ENCODE results near the gene SMIM5. TPM values are rescaled to one million over a fixed set of nuclear protein-coding genes. Genes with fewer than 3 reads are reported as not detected.
A peak's percentile ranks its signal among the peaks of the same experiment; 100 is the strongest.

Gene SMIM5
- total RNA-seq, 2 experiments from 2014 or later, result 0.06 TPM; not detected in 1

GRCh38 chr17:75664099-75664549 is 30.9 kb downstream of the SMIM5 start:
- peak overlapping the region; percentile 94 for H3K27ac ChIP-seq (ENCODE audit: low read depth, low read length, poor library complexity, severe bottlenecking)
- no TSS peak for BruUV-seq (replicated peaks)

GRCh38 chr17:75665981-75666380 is 32.7 kb downstream of the SMIM5 start:
- Histone ChIP-seq H3K9me3 (ENCODE audit: low read length) (peaks cover 15% of the 10 kb centered on the region; the same call in 1 of the 2 replicates), H4K20me1 (ENCODE audit: insufficient read depth, low read length) (no peaks in the 10 kb centered on the region), H3K27ac (ENCODE audit: low read depth, low read length, poor library complexity, severe bottlenecking) (peak overlapping the region; percentile 94), H3K79me2 (ENCODE audit: insufficient read depth, low read depth, low read length) (peaks cover 65% of the 10 kb centered on the region), H3K4me2 (ENCODE audit: low read length) (peak overlapping the region; percentile 93), H3K4me1 (ENCODE audit: insufficient read depth, low read length, poor library complexity, severe bottlenecking) (peaks cover 66% of the 10 kb centered on the region), H3K9me2 (ENCODE audit: insufficient read depth, low read length) (no peaks in the 10 kb centered on the region), H3K4me3 (ENCODE audit: low read depth, low read length, poor library complexity, severe bottlenecking) (peak overlapping the region; percentile 84), H2AFZ (ENCODE audit: low read length) (no peak overlapping the region), H3K36me3 (ENCODE audit: insufficient read depth, low read length) (peaks cover 63% of the 10 kb centered on the region)
- ChIA-PET CTCF (ENCODE audit: unreplicated experiment) (interaction anchor here (1.0 to 1.8 kb wide), 2 partner anchors 24 to 87 kb away, joined by 6 to 7 read pairs; no protein-coding TSS in a partner anchor), POLR2A (interaction anchor here (0.6 to 1.7 kb wide), 10 partner anchors 9 to 181 kb away, joined by 3 to 11 read pairs (median 4); no protein-coding TSS in a partner anchor)
- no TSS peak for BruUV-seq (replicated peaks)
- TF ChIP-seq CTCF (conservative IDR thresholded peaks at IDR 0.05; ENCODE audit: low read length) (no peak), EZH2phosphoT487 (IDR thresholded peaks at IDR 0.05; ENCODE audit: borderline replicate concordance, low read depth, low read length) (no peak)
- no peak for DNase-seq (ENCODE audit: low spot score)
- intact Hi-C loops (cut with micrococcal nuclease; ENCODE audit: unreplicated experiment), result loop anchor here (5.0 to 10.0 kb wide), 4 partner anchors 34 to 1069 kb away; partner anchors contain the start of genes MFSD11, SMIM5, SRSF2 and UBALD2

More at GRCh38 chr17:75664099-75664549, 30.9 kb downstream of the SMIM5 start:
- no peaks in the 10 kb centered on the region for H3K9me2 ChIP-seq (ENCODE audit: insufficient read depth, low read length)
- H3K79me2 ChIP-seq (ENCODE audit: insufficient read depth, low read depth, low read length), result peaks cover 47% of the 10 kb centered on the region
- peak; percentile 100 for DNase-seq (ENCODE audit: low spot score)
- no peak overlapping the region for H2AFZ ChIP-seq (ENCODE audit: low read length)
- peaks cover 63% of the 10 kb centered on the region for H3K36me3 ChIP-seq (ENCODE audit: insufficient read depth, low read length)
- peak overlapping the region; percentile 93; the same call in 1 of the 2 replicates for H3K4me2 ChIP-seq (ENCODE audit: low read length)
- no peak; the same call in 1 of the 2 replicates for TF ChIP-seq CTCF (conservative IDR thresholded peaks at IDR 0.05; ENCODE audit: low read length)
- no peak for TF ChIP-seq EZH2phosphoT487 (IDR thresholded peaks at IDR 0.05; ENCODE audit: borderline replicate concordance, low read depth, low read length)
- ChIA-PET CTCF (ENCODE audit: unreplicated experiment) (interaction anchor here (0.6 to 1.0 kb wide), 3 partner anchors 26 to 95 kb away, joined by 3 read pairs; no protein-coding TSS in a partner anchor), POLR2A (interaction anchor here (0.5 to 1.3 kb wide), 6 partner anchors 10 to 830 kb away, joined by 3 to 5 read pairs (median 3); no protein-coding TSS in a partner anchor)
- H3K4me1 ChIP-seq (ENCODE audit: insufficient read depth, low read length, poor library complexity, severe bottlenecking), result peaks cover 70% of the 10 kb centered on the region
- H3K9me3 ChIP-seq (ENCODE audit: low read length), result peaks cover 15% of the 10 kb centered on the region; the same call in 1 of the 2 replicates
- H3K4me3 ChIP-seq (ENCODE audit: low read depth, low read length, poor library complexity, severe bottlenecking), result peak overlapping the region; percentile 49
- H4K20me1 ChIP-seq (ENCODE audit: insufficient read depth, low read length), result no peaks in the 10 kb centered on the region
- intact Hi-C loops (cut with micrococcal nuclease; ENCODE audit: unreplicated experiment), result loop anchor here (1.0 to 10.0 kb wide), 4 partner anchors 25 to 1071 kb away; partner anchors contain the start of genes MFSD11, SRSF2, UBALD2 and UNK

Data from OCI-LY7 (cell line).